GM20000 (cell line): ENCODE data around the gene RPS15A.
A peak's percentile ranks its signal among the peaks of the same experiment; 100 is the strongest.

Source experiments
- DNase-seq: peaks from one replicate; pipeline ENCODE4 v3.0.0; 2012; ENCODE audit warnings: low spot score
- CTCF ChIP-seq: IDR thresholded peaks from 2 replicates; pipeline ENCODE4 v1.5.1; 2012; ENCODE audit warnings: mild to moderate bottlenecking, control low read depth; ENCODE audit errors: extremely low read depth, missing control alignments

RPS15A gene

GRCh38 chr16:18803569-18804462, 13.7 kb upstream of the RPS15A start:
- no peak for DNase-seq
- no peak for TF ChIP-seq CTCF

GRCh38 chr16:18802767-18803343, 12.7 kb upstream of the RPS15A start:
- no peak for TF ChIP-seq CTCF
- DNase-seq, result no peak

- peak; percentile 78 for TF ChIP-seq CTCF
- DNase-seq, result peak; percentile 94
Observed at GRCh38 chr16:18801145-18801972, 11.2 kb upstream of the RPS15A start, which contains the start of gene ARL6IP1. Gene ARL6IP1 (minus strand): TSS chr16:18801549. CDS start chr16:18801466, 83 bp downstream.

DNA sequence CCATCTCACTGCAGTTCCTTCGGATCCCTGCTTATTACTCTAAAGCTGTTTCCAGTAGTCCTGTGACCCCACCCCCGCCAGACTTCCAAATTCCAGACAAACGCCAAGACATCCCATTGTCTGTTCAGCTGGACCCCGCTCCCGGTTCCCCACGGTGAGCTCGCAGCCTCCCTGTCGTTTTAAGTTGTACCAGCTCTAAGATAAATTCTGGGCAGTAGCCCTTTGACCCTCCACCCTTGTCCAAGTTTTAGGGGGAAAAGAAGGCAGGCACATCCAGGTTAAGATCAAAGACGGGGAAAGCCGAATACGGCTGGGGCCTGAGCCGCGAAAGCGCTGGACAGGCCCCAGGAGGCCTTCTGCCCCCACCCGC, 10.6 kb upstream of the RPS15A start:
- no peak for TF ChIP-seq CTCF
- no peak for DNase-seq

- no peak for TF ChIP-seq CTCF
- no peak for DNase-seq
Observed at GRCh38 chr16:18800293-18800692, 10.2 kb upstream of the RPS15A start.

DNA sequence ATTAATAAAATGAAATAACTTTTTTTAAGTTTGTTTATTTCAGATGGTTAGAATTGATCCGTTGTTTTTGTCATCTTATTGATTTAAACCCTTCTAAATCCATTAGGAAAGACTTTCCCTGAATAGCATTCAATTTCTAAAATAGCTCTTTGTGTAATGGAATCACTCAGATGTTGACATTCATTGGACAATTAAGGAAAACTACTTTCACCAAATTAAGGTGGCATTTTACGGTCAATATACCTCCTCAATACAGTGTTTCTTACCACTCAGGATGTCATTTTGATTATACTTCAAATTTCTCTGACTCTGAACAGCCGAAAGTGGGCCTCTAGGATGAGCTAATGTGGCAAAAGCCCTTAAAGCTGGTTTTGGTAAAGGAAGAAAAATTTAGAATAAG, 9.4 kb upstream of the RPS15A start:
- TF ChIP-seq CTCF, result no peak
- no peak for DNase-seq
